ENCODE measurements around the gene PARN. TPM values are rescaled to one million over a fixed set of nuclear protein-coding genes. Genes with fewer than 3 reads are reported as not detected.

The PARN gene
- total and polyA plus RNA-seq, 8 donors: 9.9 to 75.3 (median 24.2) TPM

DNA sequence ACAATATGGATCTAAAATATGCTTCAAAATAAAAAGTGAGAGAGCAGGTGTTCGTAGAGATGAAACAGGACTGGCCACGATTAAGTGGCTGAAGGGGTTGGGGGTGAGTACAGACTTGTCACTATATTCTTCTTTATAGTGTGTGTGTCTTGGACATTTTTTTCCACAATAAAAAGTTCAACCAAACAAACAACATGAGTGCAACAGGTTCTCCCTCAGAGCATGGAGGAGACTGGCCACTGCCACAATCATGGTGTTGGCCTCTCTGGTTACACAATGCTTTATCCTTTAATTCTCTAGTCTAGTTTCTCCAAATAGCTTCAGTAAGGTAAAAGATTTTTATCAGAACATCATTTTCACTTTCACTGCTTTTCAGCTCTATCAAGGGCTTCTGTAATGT, 109.3 kb downstream of the PARN start:
- 93 to 100% (median 96%) methylated on average over 2 of the region's 2 CpGs for WGBS, 5 donors
- intact Hi-C loops (cut with DNase I; ENCODE audit: low total_unique reads): no loop called here
- Histone ChIP-seq H3K9me3 (no peaks in the 10 kb centered on the region), H3K4me1 (peaks cover 0 to 15% (median 4%) of the 10 kb centered on the region in 4 donors), H3K27ac (no peak overlapping the region), H3K27me3 (no peaks in the 10 kb centered on the region), H3K36me3 (peaks cover 0 to 4% (median 0%) of the 10 kb centered on the region in 4 donors), H3K4me3 (no peak overlapping the region)
- no peak for TF ChIP-seq EP300 (IDR thresholded peaks at IDR 0.05)
- TF ChIP-seq, protein P1, sequence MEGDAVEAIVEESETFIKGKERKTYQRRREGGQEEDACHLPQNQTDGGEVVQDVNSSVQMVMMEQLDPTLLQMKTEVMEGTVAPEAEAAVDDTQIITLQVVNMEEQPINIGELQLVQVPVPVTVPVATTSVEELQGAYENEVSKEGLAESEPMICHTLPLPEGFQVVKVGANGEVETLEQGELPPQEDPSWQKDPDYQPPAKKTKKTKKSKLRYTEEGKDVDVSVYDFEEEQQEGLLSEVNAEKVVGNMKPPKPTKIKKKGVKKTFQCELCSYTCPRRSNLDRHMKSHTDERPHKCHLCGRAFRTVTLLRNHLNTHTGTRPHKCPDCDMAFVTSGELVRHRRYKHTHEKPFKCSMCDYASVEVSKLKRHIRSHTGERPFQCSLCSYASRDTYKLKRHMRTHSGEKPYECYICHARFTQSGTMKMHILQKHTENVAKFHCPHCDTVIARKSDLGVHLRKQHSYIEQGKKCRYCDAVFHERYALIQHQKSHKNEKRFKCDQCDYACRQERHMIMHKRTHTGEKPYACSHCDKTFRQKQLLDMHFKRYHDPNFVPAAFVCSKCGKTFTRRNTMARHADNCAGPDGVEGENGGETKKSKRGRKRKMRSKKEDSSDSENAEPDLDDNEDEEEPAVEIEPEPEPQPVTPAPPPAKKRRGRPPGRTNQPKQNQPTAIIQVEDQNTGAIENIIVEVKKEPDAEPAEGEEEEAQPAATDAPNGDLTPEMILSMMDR (IDR thresholded peaks at IDR 0.05): no peak
- TF ChIP-seq POLR2A (IDR thresholded peaks at IDR 0.05): no peak
- TF ChIP-seq POLR2AphosphoS5 (IDR thresholded peaks at IDR 0.05): no peak
- no peak for DNase-seq

DNA sequence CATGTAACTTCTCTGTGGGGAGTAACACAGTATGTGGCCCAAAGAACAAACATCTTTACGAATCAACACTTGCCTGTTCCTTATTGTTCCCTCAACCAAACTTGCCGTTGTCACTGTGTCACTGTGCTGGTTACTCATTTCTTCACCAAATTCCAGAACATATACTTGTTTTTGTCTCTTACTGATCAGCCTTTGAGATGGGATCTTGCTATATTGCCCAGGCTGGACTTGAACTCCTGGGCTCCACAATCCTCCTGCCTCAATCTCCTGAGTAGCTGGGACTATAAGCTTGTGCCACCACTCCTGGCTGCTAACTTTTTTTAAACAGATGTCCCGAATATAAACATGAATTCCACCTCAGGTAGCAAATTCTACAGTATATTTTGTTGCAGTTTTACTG, 115.1 kb downstream of the PARN start:
- Histone ChIP-seq H3K9me3 (no peaks in the 10 kb centered on the region), H3K36me3 (no peaks in the 10 kb centered on the region), H3K4me1 (peaks cover 0 to 19% (median 8%) of the 10 kb centered on the region in 4 donors), H3K27me3 (no peaks in the 10 kb centered on the region), H3K27ac (no peak overlapping the region), H3K4me3 (no peak overlapping the region)
- no peak for DNase-seq
- WGBS, 5 donors: 92 to 97% (median 94%) methylated on average over 3 of the region's 3 CpGs
- intact Hi-C loops (cut with DNase I; ENCODE audit: low total_unique reads): no loop called here
- TF ChIP-seq POLR2A (IDR thresholded peaks at IDR 0.05) (no peak), POLR2AphosphoS5 (IDR thresholded peaks at IDR 0.05) (no peak), EP300 (IDR thresholded peaks at IDR 0.05) (no peak)
- TF ChIP-seq, protein P1 (IDR thresholded peaks at IDR 0.05): no peak

DNA sequence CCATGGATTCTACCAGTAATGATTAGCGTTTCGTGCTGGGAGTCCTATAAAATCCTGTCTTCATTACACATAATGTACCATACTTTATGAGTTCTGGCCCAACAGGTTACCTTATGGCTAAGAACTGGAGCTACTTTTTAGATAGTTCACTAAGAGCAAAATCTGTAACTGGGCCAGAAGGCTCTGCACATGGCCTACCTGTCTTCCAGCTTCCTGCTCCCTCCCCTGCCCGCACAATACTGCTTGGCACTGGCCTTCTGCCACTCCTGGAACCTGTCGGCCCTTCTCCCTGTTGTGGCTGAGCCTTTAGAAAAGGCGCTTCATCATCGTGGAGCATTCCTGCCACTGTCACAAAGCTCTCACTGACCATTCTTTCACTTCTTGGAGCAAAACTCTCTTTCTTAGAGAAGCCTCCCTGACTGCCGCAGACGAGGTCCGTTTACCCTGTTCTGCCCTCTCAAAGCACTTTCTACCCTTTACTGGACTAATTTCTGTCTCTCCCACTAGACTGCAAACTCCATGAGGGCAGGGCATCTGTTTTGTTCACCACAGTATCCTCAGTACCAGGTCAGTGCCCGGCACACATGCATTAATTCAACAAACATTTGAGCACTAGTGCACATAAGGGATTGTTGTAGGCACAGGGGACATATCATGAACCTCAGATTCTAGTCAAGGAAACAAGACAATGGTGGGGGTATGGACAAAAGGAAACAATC, 116.5 kb downstream of the PARN start:
- peaks cover 0 to 30% (median 6%) of the 10 kb centered on the region in 4 donors for H3K4me1 ChIP-seq
- peak in 1 of 2 donors; percentile 56 for DNase-seq
- 75 to 86% (median 83%) methylated on average over 10 of the region's 10 CpGs for WGBS, 5 donors
- TF ChIP-seq, protein P1 (IDR thresholded peaks at IDR 0.05): no peak
- no peak for TF ChIP-seq EP300 (IDR thresholded peaks at IDR 0.05)
- TF ChIP-seq POLR2AphosphoS5 (IDR thresholded peaks at IDR 0.05): no peak
- intact Hi-C loops (cut with DNase I; ENCODE audit: low total_unique reads): no loop called here
- no peak overlapping the region for H3K4me3 ChIP-seq
- no peaks in the 10 kb centered on the region for H3K9me3 ChIP-seq
- H3K36me3 ChIP-seq: no peaks in the 10 kb centered on the region
- H3K27me3 ChIP-seq: no peaks in the 10 kb centered on the region
- no peak overlapping the region for H3K27ac ChIP-seq

DNA sequence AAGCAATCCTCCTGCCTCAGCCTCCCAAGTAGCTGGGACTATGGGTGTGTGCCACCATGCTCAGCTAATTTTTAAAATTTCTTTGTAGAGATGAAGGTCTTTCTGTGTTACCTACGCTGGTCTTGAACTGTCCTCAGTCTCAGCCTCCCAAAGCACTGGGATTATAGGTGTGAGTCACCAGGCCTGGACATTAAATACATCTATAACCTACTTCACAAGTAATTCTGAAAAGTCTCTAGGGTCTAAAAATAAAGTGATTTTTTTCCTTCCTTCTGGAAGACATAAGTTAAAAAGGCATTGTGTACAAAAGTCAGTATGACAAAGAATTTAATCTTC, 118.3 kb downstream of the PARN start:
- no peak for TF ChIP-seq EP300 (IDR thresholded peaks at IDR 0.05)
- TF ChIP-seq POLR2AphosphoS5 (IDR thresholded peaks at IDR 0.05): no peak
- no peak for TF ChIP-seq POLR2A (IDR thresholded peaks at IDR 0.05)
- TF ChIP-seq, protein P1 (IDR thresholded peaks at IDR 0.05): no peak
- no peak overlapping the region for H3K4me3 ChIP-seq
- no peaks in the 10 kb centered on the region for H3K9me3 ChIP-seq
- DNase-seq: no peak
- no peak overlapping the region for H3K27ac ChIP-seq
- H3K4me1 ChIP-seq: peaks cover 0 to 30% (median 6%) of the 10 kb centered on the region in 4 donors
- intact Hi-C loops (cut with DNase I; ENCODE audit: low total_unique reads): no loop called here
- H3K36me3 ChIP-seq: no peaks in the 10 kb centered on the region
- no peaks in the 10 kb centered on the region for H3K27me3 ChIP-seq
- WGBS, 5 donors: 81 to 100% (median 94%) methylated on average over 1 of the region's 1 CpG

Data from stomach (tissue), 9 donors.